NCI-H1694 treated with DMSO at 0.1 percent for 48 hours (cell line): ENCODE data around the gene ITGA1.
"Not testable (repeated sequence)": the region's sequence is repeated elsewhere in the genome, so short reads cannot be mapped to it uniquely, and the experiment has no call there.

ENCODE experiments used
- DNase-seq: peaks from one replicate; lab custom pipeline; 2025; lab: John Stamatoyannopoulos, UW

Gene ITGA1

DNA sequence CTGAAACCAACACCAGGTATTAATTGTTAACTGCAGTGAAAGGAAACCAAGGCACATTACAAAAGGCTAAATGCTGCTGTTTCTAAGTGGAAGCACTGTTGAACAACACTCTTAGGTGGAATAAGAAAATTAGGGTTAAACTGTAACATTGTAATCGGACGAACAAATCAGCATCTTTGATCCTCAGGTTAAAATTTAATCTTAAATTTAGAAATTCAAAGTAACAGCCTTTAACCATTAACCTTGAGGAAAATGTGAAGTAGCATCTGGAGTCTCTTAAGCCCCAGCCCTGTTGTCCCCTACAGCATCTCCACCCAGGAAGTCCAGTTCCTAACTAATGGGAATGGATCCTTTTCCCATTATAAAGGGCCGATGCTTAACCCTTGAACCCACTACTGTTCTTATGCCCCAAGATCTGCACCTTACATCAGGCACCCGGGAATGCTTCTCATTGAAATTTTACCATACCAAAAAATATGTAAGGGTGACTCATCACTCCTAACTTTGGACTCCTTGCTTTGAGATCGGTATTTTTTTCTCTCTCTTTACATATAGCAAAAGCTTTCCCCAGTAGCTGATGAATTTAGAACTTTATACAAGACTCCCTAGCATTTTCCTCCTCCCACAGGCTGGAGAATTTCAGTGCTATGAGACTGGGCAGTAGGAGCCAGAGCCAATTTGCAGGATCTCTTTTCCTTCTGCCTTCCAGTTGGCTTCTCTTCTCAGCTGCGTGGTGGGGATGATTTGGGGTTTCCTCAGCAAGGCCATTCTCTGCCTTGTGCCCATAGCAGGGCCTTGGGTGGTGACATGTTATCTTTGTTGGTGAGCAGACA is 169.4 kb downstream of the ITGA1 start:
- no peak for DNase-seq

DNA sequence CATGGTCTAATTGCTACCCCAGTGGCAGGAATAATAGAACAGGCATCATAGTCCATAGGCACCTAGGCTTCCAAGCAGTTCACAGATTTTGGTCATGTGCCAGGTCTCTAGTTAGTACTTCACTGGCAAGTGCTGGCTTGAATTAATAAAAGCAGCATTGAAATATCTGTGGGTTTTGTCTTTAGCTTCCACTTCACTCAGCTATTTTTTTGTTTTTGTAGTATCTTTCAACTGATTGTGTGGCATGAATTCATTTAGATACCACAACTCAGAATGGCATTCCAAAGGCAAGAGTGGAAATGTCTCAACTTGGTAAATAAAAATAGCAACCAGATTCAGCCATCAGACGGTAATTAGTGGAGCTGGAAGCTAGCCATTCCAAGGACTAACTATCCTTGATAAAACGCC is 173.6 kb downstream of the ITGA1 start:
- peak; percentile 49 for DNase-seq

DNA sequence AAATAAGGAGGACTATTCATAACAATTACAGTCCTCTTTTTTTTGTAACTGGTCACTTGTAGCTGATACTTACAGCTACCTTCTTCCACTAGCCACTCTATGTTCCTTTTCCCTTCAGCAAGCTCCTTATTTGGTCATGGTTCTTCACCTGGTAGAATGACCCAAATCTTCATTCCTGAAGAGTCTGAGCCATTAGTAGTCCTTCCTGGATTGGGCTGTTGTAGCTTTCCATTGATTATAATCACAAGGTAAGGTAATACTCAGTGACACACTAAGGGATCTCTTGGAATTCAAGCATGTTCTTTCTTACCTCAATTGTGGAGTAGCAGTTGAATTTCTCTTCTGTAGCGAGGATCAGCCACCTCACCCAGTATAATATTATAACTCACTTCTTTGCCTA is 175.9 kb downstream of the ITGA1 start:
- no peak for DNase-seq

DNA sequence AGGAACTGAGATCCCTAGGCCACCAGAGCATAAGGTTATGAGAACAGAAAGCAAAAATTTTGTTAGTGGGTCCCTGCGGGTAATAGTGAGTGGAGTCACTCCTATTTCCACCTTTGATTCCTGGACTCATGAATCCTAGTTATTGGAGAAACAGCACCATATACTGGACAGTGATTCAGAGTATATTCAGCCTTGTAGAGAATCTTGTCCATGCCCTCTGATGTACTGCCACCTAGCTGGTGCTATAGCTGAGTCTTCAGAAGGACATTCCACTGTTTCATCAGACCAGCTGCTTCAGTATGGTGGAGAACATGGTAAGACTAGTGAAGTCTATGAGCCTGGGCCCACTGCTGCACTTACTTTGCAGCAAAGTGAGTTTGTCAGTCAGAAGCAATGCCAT is 176.4 kb downstream of the ITGA1 start:
- DNase-seq = no peak

DNA sequence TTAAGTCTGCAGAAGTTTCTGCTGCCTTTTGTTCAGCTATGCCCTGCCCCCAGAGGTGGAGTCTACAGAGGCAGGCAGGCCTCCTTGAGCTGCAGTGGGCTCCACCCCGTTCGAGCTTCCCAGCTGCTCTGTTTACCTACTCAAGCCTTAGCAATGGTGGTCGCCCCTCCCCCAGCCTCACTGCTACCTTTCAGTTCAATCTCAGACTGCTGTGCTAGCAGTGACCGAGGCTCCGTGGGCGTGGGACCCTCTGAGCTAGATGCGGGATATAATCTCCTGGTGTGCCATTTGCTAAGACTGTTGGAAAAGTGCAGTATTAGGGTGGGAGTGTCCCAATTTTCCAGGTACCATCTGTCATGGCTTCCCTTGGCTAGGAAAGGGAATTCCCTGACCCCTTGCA is 188.4 kb downstream of the ITGA1 start:
- not testable (repeated sequence) for DNase-seq

DNA sequence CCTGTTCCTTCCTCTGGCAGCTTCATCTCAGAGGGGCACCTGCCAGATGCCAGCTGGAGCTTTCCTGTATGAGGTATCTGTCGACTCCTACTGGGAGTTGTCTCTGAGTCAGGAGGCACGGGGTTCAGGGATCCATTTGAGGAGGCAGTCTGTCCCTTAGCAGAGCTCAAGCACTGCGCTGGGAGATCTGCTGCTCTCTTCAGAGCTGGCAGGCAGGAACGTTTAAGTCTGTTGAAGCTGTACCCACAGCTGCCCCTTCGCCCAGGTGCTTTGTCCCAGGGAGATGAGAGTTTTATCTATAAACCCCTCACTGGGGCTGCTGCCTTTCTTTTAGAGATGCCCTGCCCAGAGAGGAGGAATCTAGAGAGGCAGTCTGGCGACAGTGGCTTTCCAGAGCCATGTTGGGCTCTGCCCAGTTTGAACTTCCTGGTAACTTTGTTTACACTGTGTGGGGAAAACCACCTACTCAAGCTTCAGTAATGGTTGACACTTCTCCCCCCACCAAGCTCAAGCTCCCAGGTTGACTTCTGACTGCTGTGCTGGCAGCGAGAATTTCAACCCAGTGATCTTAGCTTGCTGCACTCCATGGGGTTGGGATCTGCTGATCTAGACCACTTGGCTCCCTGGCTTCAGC is 189.7 kb downstream of the ITGA1 start:
- DNase-seq = no peak

DNA sequence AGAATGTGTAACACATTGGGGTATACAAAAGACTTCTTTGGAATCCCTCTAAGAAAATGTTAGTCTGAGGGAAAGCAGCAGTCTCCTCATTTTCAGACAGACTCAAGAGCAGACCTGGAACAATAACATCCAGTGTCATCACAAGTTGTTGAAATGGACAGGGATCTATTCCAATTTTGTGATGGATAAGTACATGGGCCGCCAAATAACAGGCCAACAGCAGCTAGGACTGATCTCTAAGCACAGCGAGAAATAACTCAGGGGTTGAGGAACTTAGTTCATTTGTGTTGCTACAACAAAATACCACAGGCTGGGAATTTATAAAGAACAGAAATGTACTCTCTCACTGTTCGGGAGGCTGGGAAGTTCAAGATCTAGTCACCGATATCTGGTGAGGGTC is 193.8 kb downstream of the ITGA1 start:
- no peak for DNase-seq

DNA sequence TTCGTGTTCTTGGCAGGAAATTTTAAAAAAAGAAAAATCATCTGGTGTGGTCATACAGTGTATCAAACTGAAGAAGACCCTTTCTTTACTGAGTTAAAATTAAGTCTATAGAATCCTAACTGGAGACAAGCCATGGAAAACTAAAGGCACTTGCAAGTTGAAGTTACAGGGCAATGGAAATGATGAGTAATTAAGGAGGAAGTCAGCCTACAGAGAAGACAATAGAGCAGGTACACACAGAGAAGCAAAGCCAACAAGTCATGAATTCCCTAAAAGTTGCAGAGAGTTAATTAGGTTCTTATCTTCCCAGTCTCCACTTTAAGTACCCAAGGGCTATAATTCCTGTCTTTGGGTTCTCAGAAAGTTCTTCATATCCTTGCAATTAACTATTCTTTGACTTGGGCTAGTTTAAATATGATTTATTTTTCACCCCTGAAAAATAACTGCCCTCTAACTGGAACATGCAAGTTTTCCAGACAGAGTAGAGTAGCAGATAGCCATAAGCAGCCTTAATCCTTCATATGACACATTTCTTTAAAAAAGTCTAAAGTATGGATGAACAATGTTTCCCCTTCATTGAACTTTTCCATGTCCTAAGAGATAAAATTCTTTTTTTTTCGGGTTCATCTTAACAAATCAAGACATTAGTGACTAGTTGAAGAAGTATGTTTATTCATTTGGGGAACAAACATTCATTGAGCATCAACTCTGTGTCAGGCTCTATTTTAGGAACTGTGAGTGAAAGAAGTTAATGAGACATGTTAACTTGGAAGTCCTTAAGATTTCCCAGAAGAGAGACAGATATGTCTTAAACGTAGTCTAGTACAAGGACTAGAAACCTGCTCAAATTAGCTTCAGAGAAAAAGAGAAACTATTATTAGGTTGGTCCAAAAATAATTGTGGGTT is 196.3 kb downstream of the ITGA1 start:
- DNase-seq = no peak

DNA sequence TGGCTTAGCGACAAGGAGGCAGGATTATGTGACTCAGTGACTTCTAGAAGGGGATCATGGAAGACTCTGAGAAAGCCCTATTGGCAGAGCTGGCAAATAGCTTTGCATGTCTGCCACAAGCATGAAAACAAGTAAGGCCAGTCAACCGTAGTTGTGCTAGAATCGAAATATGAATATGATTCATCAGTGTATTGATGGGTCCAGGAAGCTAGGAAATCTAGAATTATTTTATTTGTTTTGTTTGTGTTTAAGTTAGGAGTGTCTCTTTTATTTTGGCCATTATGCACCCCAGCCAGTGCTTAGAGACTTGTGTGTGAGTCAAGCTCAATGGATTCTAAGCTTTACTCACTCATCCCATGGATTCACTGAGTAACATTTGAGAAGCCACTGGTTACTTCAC is 197.6 kb downstream of the ITGA1 start:
- no peak for DNase-seq

DNA sequence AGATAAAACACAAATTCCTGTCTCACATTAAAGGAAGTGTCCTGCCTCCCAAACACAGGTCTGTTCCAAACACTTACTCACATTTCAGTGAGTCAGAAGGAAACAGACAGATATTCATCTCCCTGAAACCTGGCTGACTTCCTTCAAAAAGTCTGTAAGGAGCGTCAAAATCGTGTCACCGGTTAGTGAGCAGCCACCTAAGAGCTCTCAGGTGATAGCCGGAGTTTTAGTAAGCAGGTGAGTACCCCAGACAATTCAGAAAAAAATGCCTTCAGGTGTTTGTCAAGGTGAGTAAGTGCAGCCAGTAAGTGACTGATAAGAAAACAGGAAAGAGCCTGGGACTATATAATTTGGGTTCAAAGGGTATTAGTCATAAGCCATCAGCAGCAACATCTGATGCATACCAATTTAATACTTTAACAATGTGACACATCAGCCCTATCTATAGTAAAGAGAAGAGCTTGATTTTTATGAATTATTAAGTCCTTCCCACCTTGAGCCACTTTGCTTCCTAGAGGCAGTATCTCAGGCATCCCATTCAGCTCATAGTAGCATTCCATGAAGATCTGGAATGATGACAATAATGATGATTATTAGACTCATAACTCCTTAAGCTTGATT is 200.1 kb downstream of the ITGA1 start:
- DNase-seq = no peak

DNA sequence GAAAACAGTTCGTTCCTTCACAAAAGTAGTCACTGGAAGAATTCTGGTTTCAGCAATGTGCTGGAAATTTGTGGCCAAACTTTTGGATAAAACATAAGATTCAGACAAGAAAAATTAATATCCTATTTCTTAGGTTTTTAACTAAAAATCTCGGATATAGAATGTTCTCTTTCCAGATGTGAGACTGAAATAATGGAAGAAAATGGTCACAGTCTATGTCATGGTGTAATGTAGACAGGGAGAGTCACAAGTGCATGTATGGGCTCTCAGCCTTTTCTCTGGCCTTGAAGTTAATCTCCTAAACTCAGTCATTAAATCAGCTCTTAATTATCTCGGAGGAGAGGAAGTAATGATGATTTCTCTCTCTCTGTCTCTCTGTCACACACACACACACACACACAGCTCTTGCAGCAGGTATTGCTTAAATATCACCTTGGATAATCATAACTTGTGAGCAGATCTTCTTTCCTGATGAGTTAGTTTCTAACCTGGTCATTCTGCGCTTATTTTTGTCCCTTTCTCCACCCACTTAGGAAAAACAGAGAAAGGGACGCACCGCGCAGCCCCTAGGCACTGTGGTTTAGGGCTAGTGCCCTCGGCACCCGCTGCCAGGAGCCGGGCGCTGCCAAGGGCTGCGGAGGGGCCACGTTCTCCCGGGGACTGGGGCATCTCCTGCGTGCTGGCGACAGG is 200.8 kb downstream of the ITGA1 start:
- DNase-seq = no peak

DNA sequence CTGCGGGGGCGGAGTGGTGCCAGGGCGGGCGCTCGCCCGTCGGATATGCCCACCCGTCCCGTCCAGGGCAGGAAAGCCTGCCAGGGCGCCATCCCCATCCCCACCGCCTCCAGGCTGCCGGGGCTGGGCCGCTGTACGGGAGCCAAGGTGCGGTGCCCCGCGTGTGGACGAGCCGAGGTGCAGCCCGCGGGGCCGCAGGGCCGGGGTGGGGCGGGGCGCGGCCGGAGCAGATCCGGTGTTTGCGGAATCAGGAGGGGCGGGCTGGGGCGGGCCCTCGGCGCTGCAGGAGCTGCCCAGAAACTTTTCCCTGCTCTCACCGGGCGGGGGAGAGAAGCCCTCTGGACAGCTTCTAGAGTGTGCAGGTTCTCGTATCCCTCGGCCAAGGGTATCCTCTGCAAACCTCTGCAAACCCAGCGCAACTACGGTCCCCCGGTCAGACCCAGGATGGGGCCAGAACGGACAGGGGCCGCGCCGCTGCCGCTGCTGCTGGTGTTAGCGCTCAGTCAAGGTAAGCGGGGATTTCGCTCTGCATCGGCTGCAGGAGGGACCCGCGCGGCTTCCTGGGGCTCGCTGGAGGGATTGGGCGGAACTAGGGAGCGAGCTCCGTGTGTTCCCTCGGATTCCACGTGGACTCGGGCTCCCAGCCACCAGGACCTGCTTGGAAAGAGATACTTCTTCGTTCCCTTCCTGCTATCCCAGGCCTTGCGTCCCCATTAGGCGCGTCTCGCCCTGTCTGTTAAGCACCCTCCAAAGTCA is 201.5 kb downstream of the ITGA1 start, which contains the start of gene ITGA2:
TSS of gene ITGA2 (plus strand) at position 328 of the 756 bp plus-strand sequence. CDS start at position 445, 117 bp downstream.
- DNase-seq = peak; percentile 5

DNA sequence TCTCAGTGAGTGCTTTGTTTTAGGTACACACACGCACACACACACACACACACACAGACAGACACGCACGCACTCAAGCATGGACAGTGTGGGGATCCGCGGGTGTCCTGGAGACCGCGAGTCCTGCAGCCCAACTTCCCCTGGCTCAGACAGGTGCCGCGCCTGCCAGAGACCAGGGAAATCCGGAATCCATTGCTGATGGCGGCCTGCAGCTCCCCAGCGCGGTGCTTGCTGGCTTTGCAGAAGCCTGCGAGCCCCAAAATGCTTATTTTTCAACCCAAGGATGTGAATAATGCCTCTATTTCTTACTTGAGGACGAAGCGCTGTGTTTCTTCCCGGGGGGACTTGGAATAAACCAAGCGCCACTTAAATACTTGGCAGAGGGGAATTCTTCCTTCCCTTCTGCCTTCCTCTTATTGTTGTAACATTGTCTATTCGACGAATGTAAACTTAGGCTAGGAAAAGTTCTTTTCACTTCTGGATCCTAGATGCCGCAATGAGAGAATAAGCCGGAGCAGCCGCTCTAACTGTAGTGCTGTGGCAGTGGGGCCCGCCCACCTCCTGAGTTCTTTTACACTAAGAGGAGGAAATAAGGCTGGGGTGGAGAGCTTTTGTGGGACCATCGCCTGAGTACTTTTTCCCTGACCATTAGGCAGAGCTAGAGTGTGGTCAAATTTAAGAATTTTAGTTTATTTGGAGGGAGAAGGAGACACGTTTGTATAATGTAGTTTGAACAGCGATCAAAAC is 202.2 kb downstream of the ITGA1 start:
- DNase-seq = peak; percentile 11

DNA sequence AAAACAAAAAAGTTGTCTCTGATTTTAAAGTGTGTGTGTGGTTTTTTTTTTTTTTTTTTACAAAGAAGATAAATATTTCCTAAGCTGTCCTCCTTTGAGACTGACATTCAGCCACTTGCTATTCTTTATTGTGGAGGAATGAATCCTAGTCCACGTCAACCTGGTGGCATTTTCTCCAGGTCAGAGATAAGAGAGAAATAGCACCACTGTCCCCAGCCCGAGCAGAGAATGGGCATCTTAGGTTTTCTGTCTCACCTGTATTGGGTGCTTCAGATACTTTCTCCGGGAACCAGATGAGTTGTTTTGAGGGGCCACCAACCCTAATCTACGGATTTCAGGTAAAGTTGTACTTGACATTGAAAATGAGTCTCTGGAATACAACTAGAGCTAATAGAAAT is 202.8 kb downstream of the ITGA1 start:
- DNase-seq = no peak

DNA sequence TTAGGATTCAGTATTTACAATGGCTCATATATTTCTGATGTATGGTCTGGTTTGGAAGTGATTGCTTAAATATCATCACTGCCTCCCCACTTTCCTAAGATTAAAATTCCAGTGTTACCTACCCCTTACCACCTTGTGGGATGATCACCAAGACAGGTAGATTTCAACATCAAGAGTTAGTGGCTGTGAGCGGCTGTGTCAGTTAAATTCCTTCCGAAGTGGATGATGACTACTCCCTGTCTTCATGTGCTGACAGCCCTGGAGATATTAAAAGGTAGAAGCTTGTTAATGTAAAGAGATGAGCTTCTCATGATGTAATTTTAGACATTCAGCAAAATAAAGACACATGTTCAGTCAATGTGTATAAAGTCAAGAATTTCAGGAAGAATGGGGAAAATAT is 205.7 kb downstream of the ITGA1 start:
- no peak for DNase-seq

DNA sequence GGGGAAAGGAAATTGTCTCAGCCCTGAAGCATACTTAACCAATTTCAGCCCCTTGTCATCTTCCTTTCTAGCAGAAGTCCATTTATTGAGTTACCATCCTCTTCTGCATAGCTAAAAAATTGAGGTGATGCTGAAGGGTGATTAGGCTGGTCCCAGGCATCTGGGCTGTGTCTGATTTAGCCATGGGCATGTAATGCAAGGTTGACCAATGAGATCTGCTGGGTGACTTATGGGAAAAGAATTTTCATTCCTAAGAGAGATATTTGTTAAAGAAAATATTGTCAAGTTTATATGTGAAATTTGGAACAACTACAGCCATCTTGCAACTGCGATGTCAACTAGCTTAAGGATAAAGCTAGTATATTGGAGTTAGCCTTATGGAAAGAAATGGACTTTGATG is 206.6 kb downstream of the ITGA1 start:
- DNase-seq = no peak

DNA sequence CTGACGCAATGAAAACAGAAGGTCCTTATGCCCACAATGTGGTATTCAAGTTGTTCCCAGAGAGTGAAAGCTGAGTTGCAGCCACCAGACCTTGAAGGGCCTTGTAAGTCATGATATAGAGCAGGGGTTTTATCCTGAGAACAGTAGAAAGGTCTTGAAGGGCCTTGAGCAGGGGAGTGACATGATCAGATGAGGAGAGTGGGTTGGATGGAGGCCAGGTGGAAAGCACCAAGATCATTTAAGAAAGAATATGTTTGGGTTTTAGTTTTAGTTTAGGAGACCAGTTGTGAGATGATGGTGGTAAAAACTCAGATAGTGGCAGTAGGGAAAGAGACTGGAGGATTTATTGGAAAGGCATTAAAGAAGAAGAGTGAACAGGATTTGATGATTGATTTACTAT is 207.4 kb downstream of the ITGA1 start:
- DNase-seq = no peak

DNA sequence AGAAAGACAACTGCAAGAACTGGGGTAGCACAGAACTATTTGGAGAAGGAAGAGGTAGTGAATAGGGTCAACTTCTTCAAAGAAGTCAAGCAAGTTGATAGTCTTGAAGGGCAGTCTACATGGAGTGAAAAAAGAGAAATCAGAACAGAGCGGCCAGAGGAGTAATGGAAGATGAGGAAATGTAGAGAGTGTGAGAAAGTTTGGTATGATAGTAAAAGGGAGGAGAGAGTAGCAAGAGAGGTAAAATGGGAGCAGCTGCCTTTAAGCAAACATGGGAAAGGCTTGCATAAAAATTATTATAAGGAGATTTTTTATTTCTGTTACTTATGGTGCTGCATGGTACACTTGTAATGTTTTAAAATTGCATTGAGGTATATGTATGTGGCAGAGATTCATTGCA is 208.2 kb downstream of the ITGA1 start:
- no peak for DNase-seq

DNA sequence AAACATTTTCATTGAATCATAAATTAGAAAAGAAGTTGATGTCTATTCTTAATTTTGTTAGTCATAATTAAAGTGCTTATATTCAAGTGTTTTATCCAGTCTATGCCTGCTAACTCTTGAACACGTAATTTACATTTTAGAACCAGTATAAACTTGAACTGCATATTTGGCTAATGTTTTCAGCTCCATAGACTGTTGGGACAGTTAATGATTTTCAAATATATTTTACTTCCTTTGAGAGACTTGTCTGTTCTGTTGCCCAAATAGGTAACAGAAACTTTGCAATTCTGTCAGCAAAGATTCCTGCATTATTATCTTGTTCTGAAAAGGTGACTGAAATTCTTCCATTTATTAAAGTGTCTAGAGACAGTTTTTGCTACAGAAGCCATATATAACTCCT is 209.3 kb downstream of the ITGA1 start:
- no peak for DNase-seq

DNA sequence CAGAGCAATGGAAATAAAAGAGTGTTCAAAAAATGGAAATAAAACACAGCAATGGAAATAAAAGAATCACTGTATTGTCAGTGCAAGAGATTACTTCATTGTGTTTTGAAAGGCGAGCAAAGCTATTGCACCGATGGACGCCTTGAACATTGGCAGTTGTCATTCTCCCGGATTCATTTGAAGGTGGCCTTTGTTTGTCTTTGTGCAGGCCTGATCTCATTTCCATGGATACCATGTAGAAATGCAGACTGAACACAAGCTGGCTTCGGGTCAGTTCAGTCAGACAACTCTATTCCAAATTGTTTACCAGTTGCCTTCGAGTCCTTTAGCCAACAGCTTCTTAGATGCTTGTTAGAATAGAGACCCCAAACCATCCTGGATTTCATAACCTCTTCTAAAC is 209.7 kb downstream of the ITGA1 start:
- DNase-seq = no peak
